Epidermal melanocyte (primary cell): ENCODE measurements around the gene NAGLU.

Source experiments
- DNase-seq: peaks from one replicate; pipeline ENCODE4 v3.0.0; 2011; ENCODE audit warnings: low spot score; ENCODE audit not compliant: insufficient read length

Gene NAGLU

DNA sequence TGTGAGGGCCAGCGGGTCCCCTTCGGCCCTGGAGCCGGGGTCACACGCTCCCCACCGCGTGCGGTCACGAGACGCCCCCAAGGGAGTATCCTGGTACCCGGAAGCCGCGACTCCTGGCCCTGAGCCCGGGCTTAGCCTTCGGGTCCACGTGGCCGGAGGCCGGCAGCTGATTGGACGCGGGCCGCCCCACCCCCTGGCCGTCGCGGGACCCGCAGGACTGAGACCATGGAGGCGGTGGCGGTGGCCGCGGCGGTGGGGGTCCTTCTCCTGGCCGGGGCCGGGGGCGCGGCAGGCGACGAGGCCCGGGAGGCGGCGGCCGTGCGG, at the start of gene NAGLU:
TSS of gene NAGLU (plus strand) at position 194 of the 324 bp plus-strand sequence. CDS start at position 226, 32 bp downstream.
- peak; percentile 100 for DNase-seq

DNA sequence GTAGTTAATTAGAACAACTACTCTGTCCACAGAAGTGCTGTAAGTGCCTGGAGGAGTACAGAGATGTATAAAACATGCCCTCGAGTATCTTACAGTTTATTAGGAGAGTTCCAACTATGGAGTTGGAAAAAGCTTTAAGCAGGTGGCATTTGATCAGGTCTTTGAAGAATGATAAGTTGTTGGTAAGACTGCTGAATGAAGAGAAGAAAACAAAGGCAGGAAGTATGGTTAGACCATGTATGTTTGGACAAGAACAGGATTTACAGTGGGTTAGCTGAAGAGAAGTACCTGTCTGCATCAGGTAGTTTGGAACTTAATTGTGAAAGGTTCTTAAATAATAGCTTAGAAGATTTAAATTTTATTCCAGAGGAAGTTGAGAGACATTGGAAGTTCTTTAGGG, 48.0 kb upstream of the NAGLU start:
- no peak for DNase-seq

DNA sequence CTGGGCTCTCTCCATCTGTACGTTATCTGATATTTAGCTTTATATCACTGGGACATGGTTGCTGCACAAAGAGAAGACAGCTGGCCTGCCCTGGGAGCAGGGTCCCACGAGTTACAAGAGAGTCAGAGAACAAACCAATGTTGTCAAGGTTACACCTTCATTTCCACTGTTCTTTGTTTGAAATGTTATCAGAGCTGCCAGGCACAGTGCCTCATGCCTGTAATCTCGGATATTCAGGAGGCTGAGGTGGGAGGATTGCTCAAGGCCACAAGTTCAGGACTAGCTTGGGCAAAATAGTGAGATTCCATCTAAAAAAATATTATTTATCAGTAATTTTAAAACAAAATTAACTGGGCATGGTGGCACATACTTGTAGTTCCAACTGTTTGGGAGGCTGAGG, 42.7 kb upstream of the NAGLU start:
- no peak for DNase-seq

DNA sequence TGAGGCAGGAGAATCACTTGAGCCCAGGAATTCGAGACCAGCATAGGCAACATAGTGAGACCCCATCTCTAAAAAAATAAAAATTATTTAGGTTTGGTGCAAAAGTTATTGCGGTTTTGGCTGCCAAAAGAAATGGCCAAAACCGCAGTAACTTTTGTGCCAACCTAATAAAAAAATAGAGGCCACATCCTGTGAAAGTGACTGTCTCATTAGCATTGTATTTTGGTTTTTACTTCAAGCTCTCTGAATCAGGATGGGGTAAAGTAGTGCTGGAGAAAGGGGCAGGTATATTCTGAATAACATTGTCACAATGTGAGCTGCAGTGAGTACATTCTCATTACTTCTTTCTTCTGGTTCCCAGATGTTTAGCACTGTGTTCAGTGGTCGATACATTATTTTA, 41.4 kb upstream of the NAGLU start:
- DNase-seq = no peak

DNA sequence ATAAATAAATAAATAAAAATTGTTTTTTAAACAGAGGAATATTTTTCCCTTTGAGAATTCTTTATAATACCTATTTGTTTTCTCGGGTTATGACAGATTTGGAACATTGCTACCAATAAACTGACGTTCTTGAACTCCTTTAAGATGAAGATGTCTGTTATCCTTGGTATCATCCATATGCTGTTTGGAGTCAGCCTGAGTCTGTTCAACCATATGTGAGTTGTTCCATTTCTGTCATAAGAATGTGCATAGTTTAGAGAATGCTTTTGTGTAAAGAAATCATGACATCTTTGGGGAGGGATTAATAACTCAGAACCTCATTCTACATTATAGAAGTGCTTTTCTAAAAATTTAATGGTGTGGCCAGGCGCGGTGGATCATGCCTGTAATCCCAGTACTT, 37.2 kb upstream of the NAGLU start:
- no peak for DNase-seq

DNA sequence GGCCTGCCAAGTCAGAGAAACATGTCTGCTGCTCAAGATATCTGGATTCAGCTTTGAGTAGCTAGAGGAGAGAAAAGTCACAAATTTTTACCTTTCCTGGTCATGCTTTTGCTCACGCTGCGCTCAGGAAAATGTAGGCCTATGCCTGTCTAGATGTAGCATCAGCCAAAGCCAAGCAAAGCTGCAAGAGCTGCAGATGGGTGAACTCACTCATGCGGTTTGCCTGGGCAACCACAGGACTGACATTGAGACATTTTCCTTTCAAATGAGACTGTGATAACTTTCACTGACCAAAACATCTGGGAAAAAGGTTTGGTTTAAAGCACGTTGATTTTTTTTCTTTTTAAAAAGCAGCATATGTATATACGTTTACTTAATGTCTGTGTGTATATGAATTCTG, 34.0 kb upstream of the NAGLU start:
- no peak for DNase-seq

DNA sequence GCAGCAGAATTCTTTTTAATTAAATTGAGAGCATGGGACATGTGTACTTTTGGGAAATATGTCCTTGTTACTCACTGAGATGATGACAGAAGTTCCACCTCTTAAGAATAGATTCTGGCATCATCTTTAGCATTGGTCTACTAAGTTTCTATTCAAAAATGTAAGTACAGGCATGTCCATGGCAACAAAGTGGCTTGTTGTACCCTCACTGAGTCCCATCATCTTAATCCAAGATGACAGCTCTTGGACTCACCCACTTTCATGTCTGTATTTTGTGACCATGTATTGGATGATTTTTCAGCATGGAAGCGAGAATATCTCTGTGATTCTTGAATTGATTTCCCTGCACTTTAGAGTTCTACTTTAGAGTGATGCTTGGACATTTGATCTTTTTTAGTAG, 33.1 kb upstream of the NAGLU start:
- no peak for DNase-seq

DNA sequence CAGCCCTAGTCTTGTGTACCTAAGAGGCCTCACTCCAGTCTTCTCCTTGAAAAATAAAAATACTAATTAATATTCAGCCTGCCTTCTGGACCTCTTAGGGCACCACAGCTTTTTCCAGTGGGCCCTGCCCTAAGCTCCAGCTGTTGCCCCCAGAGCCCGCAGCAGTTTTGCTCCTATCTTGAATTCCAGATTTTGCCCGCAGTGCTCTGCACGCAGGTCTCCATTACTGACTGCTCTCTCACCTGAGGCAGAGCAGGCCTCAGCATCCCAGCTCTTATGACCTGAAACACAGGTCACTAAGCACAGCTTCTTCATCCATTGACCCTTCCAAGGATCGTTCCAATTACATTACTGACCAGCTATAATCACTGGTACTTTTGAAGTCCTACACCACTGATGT, 28.4 kb upstream of the NAGLU start:
- DNase-seq = no peak

DNA sequence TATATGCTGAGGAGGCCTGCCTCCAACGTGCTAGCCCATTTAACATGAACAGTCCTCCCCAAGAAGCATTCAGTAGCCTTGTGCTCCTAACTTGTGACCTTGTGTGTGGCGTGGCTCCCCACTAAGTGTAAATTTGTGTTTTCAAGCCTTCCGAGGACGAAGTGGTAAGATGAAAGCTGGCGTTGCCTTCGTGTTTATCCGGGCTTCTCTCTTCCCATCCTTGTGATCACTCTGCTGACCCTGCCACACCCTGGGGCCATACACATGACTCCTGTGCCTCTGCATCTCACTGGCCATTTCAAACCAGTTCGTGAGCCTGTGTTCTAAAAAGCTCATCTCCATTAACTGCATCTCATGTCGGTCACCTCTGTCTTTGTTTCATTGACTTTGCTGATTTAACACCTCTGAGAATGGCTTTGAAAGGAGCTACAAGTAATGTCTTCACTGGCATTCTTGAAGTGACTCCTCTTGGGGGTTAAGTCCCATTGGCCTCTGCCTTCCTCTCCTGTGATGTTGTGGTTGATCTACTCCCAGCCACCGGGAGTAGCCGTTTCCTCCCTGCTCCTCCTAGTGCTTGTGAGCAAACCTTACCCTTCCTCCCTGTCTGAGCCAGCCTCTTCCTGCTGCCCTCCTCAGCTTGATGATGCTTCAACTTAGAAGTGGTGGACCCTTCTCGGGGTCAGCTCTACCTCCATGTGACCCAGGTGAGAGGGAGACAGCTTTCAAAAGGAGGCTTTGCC, 27.4 kb upstream of the NAGLU start:
- DNase-seq = peak; percentile 78

DNA sequence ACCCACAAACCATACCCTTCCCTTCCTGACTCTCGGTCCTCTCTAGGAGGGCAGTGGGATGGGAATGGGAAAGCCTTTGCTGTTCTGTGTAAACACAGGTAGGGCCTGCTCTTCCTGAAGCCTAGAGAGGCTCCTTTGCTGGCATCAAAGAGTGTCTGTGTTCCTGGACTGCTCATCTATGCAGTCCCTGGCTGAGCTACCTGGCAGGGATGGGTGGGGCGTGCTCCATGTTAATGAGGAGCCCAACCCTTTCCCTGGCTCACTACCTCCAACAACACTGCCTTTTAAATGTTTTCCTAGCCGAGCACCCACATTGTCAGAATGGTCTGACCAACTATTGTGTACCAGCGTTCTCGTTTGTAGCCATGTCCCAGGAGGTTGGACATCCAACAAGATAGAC, 26.6 kb upstream of the NAGLU start:
- DNase-seq = no peak

DNA sequence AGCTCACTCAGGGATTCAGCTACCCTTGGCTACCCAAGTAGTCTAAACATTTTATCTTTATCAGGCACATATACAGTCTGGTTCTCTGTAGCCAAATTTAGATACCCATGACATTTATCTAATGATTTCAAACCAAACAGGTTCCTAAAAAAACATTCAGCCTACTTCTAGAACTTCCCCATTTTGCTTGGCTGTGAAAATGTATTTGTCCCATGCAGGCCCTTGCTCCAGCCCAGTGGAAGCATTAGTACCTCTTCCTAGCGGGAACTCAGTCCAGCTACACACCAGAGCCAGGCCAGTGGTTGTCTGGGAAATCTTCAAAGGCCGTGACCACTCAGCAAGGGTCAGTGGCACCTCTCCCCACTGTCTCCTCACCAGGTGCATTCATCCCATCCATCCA, 26.2 kb upstream of the NAGLU start:
- DNase-seq = no peak

DNA sequence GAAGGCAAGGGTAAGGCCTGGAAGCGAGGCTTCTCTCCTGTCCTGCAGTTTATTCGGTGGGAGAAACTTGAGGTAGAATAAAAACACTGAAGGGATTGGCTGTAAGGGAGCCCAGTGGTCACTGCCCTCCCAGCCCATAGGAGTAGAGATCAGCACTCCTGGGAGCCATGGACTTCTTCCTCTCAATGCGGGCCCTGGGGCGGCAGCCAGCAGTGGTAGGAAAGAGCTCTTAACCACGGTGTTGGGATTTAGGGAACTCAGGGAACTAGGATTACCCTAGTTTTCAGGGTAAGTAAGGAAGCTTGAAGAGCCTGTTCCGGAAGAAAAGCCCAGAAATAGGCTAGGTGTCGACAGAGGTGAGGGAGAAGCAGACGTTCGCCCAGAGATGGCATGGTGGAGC, 23.8 kb upstream of the NAGLU start:
- DNase-seq = no peak

DNA sequence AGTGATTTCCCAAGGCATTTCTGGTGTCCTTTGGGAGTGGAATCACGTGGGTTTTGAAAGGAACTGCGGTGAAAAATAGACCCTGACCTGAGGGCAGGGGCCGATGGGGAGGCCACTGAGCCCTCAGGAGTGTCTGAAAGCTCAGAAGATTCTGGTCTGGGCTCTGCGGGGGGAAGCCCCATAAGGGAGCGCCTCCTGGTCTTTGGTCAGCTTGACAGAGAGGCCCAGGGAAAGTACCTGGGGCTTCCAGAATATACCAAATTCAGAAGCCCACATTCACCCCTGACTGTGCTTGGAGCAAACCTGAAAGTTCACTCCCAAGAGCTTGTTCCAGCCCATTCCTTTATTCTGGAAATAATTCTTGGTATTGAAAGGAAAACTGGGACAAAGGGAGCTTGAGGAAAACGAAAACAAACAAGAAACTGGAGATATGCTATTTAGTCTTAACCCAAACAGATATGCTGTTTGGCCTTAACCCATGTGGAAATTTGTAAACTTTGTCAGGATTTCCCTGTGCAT, 23.2 kb upstream of the NAGLU start:
- no peak for DNase-seq

DNA sequence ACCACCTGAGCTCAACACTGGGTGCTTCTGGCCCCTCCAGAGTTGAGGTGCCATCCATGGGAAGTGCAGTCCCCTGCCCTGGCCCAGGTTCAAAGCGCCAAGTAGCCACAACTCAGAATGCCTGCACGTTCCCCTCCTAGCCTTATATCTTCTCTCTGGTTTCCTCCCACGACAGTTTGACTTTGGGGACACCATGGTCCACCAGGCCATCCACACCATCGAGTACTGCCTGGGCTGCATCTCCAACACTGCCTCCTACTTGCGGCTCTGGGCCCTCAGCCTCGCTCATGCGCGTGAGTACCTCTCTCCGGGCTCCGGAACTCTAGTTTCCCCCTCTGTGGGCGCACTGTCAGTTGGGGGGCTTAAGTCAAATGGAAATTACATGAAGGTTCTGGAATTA, 22.4 kb upstream of the NAGLU start:
- DNase-seq = no peak

DNA sequence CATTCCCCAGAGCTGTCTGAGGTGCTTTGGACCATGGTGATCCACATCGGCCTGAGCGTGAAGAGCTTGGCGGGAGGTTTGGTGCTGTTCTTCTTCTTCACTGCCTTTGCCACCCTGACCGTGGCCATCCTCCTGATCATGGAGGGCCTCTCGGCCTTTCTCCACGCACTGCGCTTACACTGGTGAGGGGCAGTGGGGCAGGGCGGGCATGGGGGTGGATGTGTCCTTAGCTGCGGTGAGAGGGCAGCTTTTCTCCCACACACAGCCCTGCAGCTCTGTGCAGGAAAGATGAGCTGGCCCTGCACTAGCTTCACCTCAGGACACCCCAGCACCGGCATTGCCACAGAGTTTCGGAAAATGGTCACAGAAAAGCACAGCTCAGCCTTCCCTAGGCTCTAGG, 21.8 kb upstream of the NAGLU start:
- no peak for DNase-seq

DNA sequence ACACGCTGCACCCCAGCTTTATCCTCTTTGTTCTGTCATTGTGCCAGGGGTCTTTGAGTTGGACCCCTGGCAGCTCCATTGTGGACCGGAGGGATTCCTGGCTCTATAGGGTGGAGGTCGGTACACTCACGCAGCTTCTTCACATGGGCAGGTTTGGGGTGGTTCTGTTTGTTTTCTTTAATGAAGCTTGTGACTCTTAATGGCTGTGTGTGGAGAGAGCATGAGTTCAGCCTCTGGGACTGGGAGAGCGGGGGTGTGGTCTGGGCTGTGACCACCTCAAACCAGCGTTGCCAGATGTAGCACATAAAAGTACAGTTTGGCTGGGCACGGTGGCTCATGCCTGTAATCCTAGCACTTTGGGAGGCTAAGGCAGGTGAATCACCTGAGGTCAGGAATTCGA, 21.2 kb upstream of the NAGLU start:
- no peak for DNase-seq

DNA sequence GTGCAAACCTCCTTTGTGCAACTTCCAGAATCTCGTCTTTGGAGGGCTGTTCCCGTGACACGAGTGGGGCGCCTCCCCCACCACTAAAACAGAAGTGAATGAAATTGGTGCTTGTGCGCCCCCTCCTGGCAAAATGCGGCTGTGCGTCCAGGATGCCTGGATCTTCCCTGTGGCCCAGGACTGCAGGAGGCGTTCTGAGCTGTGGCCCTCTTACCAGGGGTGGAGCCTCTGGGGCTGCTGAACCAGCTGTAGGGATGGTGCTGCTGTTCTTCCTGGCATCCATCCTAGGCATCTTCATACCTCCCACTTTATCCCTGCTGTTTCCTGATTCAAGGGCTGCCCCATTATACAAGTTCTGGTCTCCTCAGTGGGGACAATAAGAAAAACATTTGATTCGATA, 18.5 kb upstream of the NAGLU start:
- DNase-seq = peak; percentile 84

DNA sequence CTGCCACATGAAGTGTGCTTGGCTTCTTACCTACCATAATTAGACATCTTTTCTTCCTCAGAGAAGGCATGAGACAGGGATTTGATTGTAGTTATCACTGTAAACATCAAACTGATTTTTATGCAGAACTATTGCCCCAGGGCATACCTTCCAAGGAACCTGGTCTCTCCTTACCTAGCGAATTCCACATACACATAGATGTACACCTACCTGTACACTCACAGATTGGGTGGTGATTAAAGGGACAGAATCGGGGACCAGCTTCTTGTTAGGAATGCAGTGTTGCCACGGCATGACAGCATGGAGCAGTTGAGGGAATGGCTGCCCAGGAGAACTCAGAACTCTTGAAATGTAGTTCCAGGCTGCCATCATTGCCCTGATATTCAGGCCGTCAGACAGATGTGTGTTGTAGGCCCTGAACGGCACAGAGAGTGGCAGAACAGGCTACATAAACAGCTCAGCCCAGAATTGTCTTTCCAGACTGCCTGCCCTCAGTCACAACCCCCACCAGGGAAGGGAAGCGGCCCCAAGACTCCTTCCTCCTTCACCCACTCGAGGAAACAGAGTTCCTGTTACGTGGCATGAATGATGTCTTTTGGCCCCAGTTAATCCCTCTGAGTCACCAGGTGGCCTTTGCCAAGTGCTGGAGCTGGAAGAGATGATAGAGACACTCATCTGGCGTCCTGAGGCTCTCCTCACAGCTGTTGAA, 17.8 kb upstream of the NAGLU start:
- no peak for DNase-seq

DNA sequence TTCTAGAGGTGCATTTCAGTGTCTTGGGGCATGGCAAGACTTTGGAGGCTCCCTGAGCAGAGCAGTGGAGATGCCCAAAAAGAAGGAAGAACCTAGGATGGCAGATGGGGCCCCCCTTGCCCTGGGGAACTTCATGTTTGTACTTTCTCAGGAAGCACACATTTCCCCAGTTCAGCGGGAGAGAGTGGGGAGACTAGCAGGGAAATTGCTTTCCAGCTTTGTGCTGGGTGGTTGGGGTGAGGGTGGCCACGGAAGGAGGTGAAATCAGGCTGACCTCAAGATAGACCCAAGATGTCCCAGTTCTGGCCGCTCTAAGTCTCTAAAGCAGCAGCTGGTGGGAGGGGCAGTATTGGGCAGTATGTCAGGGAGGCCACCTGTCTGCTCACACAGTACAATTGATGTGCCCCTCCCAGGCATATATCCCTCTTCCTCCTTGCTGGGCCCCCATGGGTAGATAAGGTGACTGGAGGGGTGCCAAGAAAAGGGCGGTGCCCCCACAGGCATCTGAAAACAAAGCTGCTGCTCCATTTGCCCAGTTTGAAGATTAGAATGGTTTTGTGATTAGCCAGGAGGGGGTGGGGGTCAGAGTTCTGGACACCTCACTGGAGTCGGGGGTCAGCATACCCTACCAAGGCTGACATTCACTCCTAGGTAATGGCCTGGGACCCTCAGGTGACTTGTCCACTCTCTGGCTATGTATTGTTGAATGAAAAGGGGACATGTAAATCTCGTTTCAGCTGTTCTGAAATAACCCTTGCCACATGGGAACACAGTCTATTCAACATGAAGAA, 17.1 kb upstream of the NAGLU start:
- DNase-seq = no peak

DNA sequence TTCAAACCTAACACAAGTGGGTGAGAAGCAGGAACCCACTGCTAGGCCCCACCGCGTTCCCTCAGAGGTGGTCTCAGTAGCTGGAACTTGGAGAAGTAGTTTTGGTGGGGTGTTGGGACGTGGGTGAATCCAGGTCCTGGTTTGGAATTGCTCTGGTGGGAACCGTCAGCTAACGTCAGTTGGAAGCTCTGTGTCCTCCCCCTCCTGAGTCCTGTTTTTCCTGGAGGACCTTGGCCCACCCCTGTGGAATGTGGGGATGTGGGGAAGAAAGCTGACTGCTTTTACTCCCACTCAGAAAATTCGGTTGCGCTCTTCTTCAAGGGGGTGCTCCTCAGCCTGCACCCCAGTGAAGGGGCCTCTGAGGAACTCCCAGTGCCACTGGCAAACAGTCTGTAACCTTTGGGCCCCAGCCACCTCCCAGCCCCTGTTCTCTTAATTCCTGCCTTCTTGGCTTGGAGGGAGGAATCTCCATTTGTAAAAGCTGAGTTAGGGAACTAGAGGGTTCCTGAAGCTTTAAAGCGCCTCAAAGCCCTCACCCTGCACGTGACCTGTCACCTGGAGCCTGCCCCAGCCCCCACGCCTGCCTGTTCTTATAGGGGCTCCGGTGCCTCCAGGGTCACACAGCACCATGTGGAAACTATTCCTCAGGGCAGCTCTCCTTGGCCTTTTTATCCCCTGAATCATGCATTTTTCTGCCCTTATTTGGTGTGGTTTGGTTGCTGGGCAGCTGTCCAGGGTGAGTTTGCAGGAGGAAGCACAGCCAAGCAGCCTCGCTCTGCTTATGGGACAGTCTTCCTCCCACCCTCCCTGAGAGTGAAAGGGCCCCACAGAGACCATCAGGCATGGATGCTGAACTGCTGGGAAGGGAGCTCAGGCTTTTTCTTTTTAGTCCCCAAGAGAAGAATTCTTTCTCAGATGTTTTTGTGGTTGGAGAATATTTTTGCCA, 16.2 kb upstream of the NAGLU start:
- DNase-seq = peak; percentile 85

DNA sequence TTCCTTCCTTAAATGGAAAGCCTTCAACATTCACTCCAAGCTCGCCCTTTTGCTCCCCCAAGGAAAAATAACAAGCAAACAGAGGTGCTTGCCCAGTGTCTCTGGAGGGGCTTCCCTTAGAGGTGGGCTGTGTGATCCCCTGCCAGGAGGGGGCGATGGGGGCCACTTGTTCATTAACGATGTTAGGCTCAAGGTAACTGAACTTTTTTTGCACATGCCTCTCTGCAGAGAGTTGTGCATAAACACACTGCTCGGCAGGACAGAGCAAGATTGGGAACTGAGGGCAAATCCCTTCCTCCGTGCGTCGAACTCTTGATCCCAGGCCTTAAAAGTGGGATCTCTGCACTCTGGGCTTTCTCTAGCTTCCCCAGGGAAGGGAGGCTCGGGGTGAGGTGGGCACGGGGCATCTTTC, 15.5 kb upstream of the NAGLU start:
- no peak for DNase-seq
